Iris pigment epithelial cell (primary cell): Measurements from ENCODE around the gene TEX14.
"Not testable (repeated sequence)": the region's sequence is repeated elsewhere in the genome, so short reads cannot be mapped to it uniquely, and the experiment has no call there.

Experiments
- DNase-seq: peaks from one replicate; pipeline ENCODE4 v3.0.0-alpha.2; 2011; ENCODE audit warnings: low read depth

Gene TEX14

DNA sequence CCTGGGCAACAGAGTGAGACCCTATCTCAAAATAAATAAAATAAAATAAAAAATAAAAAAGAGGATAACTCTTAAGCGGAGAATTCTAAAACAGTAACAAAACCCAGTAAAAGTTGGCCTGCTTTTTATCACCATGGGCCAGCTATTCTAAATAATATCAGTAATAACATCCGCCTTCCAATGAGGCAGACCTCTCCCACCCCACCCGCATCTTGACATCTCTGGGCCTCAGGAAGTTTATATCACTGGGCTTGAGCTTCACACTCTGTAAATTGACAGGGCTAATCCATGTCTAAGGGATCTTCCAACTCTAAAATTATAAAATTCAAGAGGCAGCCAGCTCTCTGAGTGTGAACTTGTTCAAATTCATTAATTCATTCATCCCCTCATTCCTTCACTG lies 94.5 kb downstream of the TEX14 start:
- DNase-seq = no peak

DNA sequence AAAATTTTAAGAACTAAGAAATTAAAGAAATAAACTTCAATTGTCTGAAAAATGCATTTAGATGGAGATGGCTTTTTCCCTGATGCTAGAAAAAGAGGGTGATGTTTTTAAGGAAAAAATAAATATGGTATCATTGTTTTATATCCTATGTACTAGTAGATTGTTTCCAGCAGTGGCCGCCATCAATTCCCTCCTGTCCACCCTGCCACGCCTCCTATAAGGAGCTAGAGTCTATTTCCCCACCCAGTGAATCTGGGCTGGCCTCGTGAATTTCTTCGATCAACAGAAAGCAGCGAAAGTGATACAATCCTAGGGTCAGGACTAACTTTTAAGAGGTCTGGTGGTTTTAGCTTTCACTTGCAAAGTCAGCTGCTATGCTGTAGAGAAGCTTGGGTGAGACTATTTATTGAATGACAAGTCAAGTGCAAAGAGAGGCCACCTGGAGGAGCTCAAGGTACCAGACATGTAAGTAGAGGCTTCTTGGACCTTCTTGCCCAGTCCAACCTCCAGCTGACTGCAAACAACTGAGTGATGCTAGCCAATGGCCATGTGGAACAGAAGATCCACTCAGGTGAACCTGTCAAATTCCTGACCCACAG lies 96.6 kb downstream of the TEX14 start:
- DNase-seq = no peak

DNA sequence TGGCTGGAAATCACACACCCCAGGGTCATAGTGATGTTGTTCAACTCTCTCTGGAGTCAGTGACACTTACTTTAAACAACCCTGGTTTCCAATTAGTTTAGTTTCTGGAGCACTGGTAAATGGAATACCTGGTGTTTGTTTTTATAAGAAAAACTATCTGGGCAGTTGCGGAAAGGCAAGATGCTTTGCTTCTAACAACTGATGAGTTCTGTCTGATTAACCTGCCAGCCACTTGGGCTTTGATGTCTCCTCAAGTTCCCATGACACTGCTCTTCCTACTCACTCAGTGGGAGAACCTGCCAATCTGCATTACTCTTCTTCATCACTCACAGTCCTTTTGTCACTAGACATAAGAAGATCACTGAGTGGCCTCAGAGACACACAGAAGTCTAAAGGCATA lies 98.7 kb downstream of the TEX14 start:
- DNase-seq = no peak

DNA sequence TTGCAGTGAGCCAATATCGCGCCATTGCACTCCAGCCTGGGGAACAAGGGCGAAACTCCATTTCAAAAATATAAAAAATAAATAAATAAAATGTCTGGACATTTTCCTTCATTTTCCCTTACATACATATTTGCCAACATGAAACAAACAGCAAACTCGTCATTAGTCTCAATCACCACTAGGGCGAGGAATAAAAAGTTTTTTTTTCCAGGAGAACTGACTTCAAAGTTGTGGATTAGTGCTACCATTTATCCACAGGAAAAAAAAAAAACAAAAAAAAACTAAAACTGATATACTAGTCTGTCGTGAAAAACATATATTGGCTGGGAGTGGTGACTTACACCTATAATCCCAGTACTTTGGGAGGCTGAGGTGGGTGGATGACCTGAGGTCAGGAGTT lies 100.4 kb downstream of the TEX14 start:
- no peak for DNase-seq

DNA sequence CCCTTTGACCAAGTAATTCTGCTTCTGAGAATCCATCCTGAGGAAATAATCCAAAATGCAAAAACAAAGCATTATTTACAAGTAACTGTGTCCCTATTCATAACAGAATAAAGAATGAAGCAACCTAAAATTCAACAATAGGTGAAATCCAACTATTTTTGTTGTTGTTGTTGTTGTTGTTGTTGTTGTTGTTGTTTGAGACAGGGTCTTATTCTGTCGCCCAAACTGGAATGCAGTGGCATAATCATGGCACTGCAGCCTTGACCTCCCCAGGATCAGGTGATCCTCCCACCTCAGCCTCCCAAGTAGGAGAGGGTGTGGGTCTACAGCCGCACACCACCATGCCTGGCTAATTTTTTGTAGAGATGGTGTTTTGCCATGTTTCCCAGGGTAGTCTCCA lies 101.5 kb downstream of the TEX14 start:
- no peak for DNase-seq

DNA sequence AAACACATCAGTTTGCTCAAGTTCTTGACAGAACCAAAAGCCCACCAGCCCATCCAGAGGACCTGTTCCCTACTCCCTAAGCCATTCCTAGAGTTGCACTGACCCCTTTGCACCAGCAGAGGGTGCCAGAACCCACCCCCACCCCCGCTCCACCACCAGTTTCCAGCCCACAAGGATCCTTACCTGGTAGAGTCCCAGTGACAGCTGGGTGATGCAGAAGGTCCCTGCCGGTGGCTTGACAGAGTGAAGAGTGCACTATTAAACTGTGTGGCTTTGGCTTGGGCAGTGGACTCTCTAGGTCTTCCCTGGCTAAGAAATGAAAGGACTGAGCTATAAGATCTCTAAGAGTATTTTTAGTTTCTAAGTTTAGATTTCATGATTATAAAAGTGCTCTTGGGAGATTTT lies 104.1 kb downstream of the TEX14 start:
- DNase-seq = peak; percentile 26

DNA sequence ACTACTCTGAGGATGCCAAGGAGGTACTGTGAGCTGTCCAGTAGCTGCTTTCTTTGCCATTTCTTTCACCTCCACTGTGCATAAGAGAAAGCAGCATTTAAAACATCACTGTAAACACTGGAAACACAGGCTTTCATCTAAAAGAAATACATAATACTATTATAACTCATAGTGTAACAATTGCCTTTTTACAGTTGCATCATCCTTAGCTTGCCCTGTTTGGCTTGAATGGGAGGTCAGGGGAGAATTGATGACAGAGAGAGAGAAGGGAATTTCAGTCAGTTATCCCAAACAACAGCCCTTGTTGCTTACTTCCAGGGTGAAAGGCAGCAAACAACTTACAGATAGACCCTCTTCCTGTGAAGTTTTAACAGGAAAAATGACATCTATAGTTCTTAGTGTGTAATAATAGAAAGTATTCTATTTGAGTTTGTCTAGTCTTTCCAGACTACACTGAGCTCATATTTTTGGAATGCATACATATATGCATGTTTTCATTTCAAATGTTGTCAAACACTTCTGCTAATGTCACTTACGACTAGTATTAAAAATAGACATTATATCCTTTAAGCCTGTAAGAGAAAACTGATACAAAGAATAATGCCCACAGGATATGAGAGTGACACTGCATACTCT lies 105.7 kb downstream of the TEX14 start:
- DNase-seq = no peak

DNA sequence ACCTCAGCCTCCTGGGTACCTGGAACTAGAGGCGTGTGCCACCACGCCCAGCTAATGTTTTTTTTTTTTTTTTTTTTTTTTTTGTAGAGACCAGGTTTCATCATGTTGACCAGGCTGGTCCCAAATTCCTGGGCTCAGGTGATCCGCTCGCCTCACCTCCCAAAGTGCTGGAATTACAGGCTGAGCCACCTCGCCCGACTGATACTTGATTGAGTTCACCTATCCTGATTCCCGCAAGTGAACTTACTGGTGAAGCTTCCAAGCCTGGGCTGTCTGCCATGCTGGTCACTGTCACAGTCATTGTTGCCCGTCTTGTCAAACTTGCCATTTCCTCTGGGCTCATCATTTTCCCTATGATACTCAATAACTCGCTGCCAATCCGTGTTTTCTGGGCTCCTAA lies 106.3 kb downstream of the TEX14 start:
- no peak for DNase-seq

DNA sequence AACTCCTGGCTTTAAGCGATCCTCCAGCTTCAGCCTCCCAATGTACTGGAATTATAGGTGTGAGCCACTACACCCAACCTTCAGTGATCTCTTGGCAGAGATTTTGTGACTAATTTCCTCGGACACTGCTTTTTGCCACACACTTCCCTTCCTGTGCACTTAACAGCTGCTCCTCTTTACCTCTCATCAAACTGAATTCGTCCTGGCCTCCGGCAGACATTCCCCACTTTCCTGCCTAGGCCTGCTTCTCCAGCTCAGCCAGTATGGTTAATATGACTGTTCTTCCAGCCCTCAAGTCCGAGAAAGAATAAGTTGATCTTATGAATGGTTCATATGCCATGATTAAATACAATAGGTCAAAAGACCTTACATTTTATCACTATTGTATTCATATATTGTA lies 108.4 kb downstream of the TEX14 start:
- DNase-seq = no peak

DNA sequence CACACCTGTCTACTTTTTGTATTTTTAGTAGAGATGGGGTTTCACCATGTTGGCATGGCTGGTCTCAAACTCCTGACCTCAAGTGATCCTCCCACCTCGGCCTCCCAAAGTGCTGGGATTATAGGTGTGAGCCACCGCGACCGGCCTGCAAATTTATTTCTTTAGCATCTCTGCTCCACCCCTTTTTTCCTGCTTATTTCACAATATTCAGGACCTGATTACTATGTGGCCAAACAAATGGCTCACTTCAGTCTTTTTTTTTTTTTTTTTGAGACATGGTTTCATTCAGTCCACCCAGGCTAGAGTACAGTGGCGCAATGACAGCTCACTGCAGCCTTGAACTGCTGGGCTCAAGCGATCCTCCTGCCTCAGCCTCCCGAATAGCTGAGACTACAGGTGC lies 109.1 kb downstream of the TEX14 start:
- DNase-seq = not testable (repeated sequence)

DNA sequence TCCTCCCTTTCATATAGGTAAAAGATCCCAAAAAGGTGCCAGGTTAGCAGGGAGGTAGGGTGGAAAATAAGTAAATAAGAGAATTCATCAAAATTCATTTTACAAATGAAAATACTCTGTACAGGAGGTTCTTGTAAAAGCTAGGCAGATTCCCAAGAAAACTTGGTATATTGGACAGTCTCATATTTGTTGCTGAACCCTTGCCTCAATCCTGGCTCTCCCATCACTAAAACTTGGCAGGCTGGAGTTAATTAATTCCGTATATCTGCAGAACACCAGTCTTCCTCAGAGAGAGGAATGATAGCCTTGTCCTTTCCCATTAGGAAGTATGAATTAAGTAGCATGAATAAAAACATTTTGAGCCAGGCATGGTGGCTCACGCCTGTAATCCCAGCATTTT lies 111.2 kb downstream of the TEX14 start:
- DNase-seq = no peak

DNA sequence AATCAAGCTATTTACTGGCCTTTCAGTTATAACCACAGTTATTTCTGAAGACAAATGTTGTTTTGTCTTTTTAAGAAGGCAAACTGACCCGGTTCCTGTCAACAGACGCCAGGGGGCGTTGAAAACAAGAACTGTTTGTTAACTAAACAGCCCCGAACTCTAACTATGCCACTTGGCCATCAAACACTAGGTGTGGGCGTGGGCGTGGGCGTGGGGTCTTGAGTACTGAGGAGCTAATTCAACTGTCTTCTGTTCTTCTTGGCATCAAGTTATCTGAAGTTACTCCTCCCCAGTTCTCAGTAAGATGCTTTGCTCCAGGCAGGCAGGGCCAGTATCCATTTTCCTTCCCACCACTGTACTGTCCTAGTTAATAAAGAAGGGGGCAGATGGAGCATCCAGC lies 114.1 kb downstream of the TEX14 start:
- DNase-seq = peak; percentile 51

DNA sequence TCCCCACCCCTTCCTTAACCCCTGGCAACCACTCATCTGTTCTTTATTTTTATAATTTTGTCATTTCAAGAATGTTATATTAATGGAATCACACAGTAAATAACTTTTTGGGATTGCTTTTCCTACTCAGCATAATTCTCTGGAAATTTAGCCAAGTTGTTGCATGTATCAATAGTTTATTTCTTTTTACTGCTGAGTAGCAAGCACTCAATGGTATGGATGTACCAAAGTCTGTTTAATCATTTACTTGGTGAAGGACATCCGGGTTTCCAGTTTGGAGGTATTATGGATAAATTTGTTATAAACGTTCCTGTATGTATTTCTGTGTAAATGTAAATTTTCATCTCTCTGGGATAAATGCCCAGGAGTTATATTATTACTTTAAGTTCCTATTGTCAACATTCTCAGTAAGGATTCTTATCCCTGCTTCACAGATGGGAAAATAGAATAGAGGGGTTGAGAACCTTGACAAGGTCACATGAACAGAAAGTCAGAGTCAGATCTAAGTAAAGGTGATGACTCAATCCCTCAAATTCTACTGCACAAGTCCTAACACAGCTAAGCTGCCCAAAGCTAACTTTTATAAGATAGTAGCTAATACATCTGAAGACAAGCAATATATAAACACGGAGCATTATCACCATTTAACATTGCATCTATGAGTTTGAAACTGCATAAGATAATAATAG lies 115.0 kb downstream of the TEX14 start:
- DNase-seq = peak; percentile 27

DNA sequence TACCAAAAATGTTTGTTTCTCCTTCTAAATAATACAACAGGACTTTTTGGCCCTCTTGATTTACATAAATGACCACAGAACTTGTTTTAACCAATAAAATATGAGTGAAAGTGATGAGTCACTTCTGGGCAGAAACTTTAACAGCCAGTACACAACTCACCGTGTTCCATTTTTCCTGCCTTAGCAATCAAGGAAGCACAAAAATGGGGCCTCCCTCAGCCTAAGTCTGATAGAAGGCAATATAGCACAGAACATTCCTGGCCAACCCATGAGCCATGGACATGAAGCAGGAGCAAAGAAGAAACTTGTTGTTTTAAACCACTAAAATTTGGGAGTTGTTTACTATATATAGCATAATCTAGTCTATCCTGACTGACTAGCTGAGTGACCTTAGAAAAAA lies 116.3 kb downstream of the TEX14 start:
- DNase-seq = peak; percentile 86

DNA sequence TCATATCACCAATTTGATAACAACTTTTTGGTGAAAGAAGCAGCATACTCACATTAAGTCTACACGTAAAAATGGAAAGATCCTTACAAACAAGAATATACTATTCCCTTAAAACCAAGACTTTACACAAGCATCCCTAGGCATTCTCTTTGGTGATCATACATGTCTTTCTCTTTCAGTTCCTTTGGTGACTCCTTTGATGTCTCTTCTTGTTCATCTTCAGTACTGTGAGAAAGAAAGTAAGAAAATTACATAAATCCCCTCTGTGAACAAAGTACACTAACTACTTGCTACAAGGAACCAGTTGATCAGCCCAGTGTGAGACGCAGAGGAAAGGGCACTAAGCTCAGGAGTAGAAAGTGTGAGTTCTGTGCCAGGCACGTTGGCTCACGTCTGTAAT lies 117.8 kb downstream of the TEX14 start:
- no peak for DNase-seq

DNA sequence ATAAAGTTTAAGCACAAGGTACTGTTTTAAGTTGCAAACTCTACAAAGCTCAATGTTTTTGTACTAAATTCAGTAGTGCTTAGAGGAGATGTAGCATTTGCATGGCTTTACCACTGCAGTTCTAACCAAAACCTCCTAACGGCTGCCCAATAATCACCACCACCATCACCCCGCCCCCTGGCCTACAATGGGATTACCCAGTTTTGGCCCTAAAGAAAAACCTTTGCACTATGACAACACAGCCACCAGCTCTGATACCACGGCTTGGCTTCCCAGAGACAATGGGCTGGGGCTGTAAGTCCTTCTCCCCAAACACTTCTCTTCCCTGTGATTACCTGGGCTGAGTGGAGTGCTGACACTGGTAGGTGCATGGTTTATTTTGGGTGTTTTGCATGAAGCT lies 119.0 kb downstream of the TEX14 start:
- DNase-seq = no peak

DNA sequence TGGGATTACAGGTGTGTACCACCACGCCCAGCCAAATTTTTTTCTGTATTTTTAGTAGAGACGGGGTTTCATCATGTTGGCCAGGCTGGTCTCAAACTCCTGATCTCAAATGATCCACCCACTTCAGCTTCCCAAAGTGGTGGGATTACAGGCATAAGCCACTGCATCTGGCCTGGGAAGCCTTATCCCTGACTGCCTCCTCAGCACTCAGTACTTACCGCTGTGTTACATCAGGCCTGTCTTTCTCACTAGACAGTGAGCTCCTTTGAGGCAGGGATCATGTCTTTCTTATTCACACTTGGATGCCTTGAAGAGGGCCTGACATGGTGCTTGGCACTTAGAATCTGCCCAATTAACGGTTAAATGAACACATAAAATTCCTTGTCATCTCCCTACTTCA lies 121.1 kb downstream of the TEX14 start:
- no peak for DNase-seq

DNA sequence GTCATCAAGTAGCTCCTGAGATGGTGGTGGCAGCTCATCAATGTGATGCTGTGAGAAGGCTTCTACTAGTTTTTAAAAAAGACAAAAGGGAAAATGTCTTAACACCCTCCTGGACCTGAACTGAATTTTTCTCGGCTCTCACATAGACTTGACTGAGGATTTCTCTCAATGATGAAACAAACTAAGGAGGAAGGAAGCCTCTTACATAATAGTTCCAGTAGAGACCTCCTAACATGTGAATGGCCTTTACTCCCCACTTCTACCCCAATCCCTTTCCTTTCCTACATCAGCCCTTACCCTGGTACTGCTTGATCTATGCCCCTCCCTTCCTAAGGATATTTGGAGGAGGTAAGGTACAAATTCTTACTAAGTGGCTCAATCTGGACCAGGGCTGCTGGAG lies 122.6 kb downstream of the TEX14 start:
- DNase-seq = no peak

DNA sequence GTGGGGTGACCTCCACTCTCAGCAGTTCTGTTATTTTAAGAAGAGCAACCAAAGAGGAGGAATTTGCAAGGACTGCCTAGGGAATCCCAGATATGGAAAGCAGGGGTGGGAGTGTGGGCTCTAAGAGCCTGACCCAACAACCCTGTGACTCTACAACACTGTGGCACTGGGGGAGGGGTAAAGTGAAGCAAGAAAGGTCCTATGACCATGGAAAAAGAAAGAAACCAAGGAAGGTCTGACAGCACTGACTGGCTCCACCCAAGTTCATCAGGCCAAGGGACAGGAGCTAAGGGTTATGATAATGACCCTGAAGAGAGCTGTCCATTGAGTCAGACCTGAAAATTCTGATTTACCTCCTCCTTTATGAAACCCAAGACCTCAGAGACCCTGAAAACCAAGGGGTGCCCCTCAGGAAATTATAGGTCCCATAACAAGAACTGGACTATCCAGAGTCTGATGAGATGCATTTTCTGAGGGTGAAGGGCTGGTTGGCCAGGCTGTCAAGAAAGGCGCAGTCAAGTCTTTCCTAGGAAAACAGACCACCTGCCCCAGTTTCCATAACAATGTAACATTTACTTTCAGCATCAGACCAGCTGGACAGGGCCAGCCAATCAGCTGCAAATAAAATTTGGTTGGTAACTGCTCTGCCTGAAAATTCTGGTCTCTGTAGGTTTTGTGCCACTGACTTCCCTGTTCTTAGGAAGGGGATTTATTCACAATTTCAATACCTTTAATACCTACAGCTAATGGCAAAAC lies 123.6 kb downstream of the TEX14 start:
- no peak for DNase-seq

DNA sequence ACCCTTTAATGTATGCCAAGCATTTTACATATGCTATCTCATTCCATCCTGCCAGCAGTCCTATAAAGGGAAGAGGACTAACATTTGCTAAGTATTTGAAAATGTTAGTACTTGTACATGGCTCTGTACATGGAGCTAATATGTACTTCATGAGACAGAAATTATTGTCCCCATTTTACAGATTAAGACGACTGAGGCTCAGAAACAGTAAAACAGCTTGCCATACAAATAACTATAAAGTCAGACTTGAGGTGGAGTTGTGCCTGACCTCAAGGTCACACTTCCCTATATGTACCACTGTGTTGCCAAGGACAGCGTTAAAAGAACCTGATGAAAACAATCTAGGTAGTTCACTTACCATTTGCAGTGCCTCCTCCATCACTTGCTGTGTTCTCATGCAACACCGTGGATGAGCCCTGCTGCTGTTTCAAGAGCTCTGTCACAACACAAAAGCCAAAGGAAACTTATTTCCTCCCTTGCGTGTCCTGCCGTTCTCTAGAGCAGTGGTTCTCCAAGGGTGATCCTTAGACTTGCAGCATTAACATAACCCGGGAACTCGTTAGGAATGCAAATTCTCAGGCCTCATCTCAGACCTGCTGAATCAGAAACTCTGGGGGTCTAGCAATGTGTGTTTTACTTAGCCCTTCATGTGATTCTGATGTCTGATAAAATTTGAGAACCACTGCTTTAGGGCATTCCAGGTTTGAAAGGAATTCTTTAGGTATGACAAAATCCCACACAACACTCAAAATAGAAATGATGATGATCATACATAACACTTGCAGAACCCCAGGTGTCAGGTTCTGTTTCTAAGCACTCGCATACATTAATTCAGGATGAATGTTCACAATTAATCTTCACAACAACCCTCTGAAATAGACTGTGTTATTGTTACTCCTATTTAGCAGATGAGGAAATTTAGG lies 126.2 kb downstream of the TEX14 start:
- no peak for DNase-seq

DNA sequence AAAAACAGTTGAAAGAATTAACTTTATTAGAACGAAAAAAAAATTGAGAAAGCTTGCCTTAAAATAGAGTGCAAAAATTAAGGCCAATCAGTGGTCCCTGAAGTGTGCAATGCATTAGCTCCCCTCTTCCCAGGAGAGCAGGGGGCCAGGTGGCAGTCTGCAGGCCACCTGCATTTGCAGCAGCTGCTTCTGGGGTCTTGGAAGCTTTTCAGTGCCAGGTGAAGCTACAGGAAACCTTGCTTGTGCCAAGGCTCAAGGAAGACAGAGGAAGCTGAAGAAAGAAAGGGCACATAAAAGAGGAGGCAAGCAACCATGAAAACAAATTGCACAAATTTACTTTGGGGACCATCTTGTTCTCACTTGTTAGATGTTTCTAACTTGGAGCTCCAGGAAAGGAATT lies 126.9 kb downstream of the TEX14 start:
- DNase-seq = no peak

DNA sequence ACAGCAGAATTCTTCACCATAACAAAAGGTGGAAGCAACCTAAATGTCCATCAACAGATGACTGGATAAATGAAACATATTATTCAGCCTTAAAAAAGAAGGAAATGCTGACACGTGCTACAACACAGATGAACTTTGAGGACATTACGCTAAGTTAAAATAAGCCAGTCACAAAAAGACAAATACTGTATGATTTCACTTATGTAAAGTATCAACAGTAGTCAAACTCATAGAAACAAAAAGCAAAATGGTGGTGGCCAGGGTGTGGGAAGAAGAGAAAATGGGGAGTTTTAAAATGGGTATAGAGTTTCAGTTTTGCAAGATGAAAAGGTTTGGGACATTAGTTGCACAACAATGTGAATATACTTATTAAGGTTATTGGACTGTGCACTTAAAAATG lies 127.6 kb downstream of the TEX14 start:
- no peak for DNase-seq
